Hepatocyte (in vitro differentiated cells): Measurements from ENCODE around the gene SNX10. TPM values are rescaled to one million over a fixed set of nuclear protein-coding genes. Genes with fewer than 3 reads are reported as not detected.

Source experiments
- polyA plus RNA-seq: library from polyadenylated mRNA; unstranded; fragments of >200 nt; fragmentation: Nextera tagmentation; extraction: Ambion mirVana; gene quantifications from 2 replicates; pipeline ENCODE4 v1.2.1, GENCODE V29; 2016
- total RNA-seq: library from RNA; depleted of rRNA; stranded (reverse); fragments of >200 nt; gene quantifications from 2 replicates; pipeline ENCODE4 v1.2.3, GENCODE V29; 2014

Gene SNX10
- total and polyA plus RNA-seq, 2 experiments from 2014 or later, result 6.1 to 8.2 TPM

Other genes with a start within 250 kb of the SNX10 start
- gene NFE2L3, start 139.7 kb upstream of the SNX10 start, total RNA-seq, result 10.0 and 10.8 TPM in 2 replicates
- gene NFE2L3, start 139.7 kb upstream of the SNX10 start, polyA plus RNA-seq, result 4.7 and 6.5 TPM in 2 replicates
- gene HNRNPA2B1, start 91.1 kb upstream of the SNX10 start, total RNA-seq, result 193 and 215 TPM in 2 replicates
- gene HNRNPA2B1, start 91.1 kb upstream of the SNX10 start, polyA plus RNA-seq, result 553 and 625 TPM in 2 replicates
- 154 and 165 TPM in 2 replicates for gene CBX3, start 90.1 kb upstream of the SNX10 start, total RNA-seq
- 120 and 129 TPM in 2 replicates for gene CBX3, start 90.1 kb upstream of the SNX10 start, polyA plus RNA-seq